Aortic smooth muscle cell (primary cell): ENCODE results near the gene ASXL1. TPM values are rescaled to one million over a fixed set of nuclear protein-coding genes. Genes with fewer than 3 reads are reported as not detected.

ENCODE experiments used
- total RNA-seq: library from RNA; depleted of rRNA; stranded (reverse); fragments of >200 nt; gene quantifications from 2 replicates; pipeline ENCODE4 v1.2.3, GENCODE V29; 2014

Gene ASXL1
- 29.6 and 33.3 TPM in 2 replicates for total RNA-seq

DNA sequence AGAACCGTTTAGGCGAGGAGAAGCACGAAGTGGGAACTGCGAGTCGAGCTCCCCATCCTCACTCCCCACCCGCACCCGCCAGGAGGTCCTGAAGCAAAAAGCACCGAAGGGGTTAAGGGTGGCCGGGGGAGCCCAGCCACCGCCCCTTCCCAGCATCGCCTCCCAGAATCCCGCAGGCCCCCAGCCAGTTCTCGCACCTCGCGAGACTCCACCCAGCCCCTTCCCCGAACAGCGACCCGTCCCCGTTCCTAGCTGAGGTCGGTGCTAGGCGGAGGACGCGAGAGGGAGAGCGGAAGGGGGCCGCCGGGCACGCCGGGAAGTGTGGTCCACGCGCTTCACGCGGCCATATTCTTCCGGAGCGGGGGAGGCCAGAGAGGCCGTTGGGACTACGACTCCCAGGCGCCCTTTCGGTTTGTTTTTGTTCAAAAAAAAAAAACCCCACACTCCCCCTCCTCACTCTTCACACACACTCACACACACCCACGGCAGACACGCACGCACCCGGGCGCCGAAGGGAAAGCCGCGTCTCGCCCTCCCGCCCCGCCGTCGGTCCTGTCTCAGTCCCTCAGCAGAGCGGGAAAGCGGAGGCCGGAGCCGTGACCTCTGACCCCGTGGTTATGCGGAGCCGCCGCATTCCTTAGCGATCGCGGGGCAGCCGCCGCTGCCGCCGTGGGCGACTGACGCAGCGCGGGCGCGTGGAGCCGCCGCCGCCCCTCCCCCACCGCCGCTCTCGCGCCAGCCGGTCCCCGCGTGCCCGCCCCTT, at the start of gene ASXL1:
ASXL1 (plus strand) TSS at position 463 of the 763 bp plus-strand sequence. CDS start 445 bp downstream, outside the sequence.

Other genes starting within 250 kb of the ASXL1 start
- 24.3 TPM in 2 replicates for gene TM9SF4, start 248.6 kb upstream of the ASXL1 start, total RNA-seq
- 0.79 and 0.81 TPM in 2 replicates for gene PLAGL2, start 150.6 kb upstream of the ASXL1 start, total RNA-seq
- gene POFUT1, start 150.5 kb upstream of the ASXL1 start, total RNA-seq: 34.6 and 39.8 TPM in 2 replicates
- gene KIF3B, start 80.7 kb upstream of the ASXL1 start, total RNA-seq: 32.2 and 42.0 TPM in 2 replicates
- 1.8 and 2.1 TPM in 2 replicates for gene NOL4L, start 227.0 kb downstream of the ASXL1 start, total RNA-seq